ENCODE results near the gene AEBP1. TPM values are rescaled to one million over a fixed set of nuclear protein-coding genes. Genes with fewer than 3 reads are reported as not detected.

Gene AEBP1
- total RNA-seq, 2 experiments from 2014 or later, result 29.1 to 30.4 TPM

DNA sequence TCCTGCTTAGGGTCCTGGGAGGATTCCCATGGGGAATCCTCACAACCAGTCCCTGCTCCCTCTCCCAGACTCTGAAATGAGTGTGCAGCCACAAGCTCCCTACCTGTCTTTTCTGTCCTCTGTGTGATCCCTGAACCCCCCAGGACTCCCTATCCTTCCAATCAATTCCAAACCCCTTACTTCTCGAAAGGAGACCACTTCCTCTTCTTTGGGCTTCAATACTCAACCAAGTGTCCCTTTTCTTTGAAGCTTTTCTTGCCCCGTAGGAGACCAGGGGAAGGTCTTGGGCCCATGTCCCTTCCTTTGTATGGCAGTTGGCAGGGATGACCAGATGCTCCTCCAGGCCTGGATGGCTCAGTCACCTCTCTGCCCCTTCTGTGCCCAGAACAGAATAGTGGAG lies 1.7 kb downstream of the AEBP1 start:
- peaks cover 2% of the 10 kb centered on the region for H3K27me3 Mint-ChIP-seq
- POLR2A ChIA-PET, result interaction anchor here (0.9 to 3.5 kb wide), 11 partner anchors 8 to 62 kb away, joined by 3 to 17 read pairs (median 3); partner anchors contain the start of gene DBNL
- TF ChIP-seq, protein P1, sequence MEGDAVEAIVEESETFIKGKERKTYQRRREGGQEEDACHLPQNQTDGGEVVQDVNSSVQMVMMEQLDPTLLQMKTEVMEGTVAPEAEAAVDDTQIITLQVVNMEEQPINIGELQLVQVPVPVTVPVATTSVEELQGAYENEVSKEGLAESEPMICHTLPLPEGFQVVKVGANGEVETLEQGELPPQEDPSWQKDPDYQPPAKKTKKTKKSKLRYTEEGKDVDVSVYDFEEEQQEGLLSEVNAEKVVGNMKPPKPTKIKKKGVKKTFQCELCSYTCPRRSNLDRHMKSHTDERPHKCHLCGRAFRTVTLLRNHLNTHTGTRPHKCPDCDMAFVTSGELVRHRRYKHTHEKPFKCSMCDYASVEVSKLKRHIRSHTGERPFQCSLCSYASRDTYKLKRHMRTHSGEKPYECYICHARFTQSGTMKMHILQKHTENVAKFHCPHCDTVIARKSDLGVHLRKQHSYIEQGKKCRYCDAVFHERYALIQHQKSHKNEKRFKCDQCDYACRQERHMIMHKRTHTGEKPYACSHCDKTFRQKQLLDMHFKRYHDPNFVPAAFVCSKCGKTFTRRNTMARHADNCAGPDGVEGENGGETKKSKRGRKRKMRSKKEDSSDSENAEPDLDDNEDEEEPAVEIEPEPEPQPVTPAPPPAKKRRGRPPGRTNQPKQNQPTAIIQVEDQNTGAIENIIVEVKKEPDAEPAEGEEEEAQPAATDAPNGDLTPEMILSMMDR (IDR thresholded peaks at IDR 0.05), result no peak
- H3K4me3 Mint-ChIP-seq, result peak overlapping the region; percentile 81
- peaks cover 16% of the 10 kb centered on the region for H3K4me1 Mint-ChIP-seq (ENCODE audit: low read depth)
- no peak for DNase-seq
- H3K9me3 Mint-ChIP-seq, result no peaks in the 10 kb centered on the region
- peaks cover 4% of the 10 kb centered on the region for H3K36me3 Mint-ChIP-seq (ENCODE audit: low read depth)
- ATAC-seq, result no peak
- no peak overlapping the region for H3K27ac Mint-ChIP-seq
- intact Hi-C loops (cut with micrococcal nuclease), result no loop called here
- CTCF ChIA-PET, result interaction anchor here (1.7 kb wide), 1 partner anchor 17 kb away, joined by 5 read pairs; the partner anchor contains the start of gene POLD2

DNA sequence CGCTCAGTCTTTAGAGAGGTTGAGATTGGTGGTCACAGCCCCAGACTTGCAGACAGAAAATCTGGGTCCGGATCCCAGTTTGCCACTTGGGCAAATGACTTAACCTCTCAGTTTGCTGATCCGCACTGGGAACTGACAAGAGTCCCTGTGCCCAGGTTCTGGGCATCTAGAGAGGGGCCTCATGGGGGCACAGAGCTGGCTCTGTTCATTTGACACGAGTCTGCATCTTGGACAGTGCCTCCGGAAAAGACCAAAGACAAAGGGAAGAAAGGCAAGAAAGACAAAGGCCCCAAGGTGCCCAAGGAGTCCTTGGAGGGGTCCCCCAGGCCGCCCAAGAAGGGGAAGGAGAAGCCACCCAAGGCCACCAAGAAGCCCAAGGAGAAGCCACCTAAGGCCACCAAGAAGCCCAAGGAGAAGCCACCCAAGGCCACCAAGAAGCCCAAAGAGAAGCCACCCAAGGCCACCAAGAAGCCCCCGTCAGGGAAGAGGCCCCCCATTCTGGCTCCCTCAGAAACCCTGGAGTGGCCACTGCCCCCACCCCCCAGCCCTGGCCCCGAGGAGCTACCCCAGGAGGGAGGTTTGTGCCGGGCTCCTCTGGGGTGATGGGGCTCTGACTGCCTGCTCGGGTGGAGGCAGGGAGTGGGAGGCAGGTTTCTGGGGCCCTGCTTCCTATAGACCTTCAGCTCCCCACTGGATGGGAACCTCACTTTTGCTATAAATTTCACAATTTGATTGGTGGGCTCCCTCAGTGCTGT lies 2.3 kb downstream of the AEBP1 start:
- CTCF ChIA-PET, result interaction anchor here (1.7 kb wide), 1 partner anchor 16 kb away, joined by 5 read pairs; the partner anchor contains the start of gene POLD2
- POLR2A ChIA-PET, result interaction anchor here (1.0 to 3.5 kb wide), 6 partner anchors 8 to 30 kb away, joined by 3 to 17 read pairs (median 6); no protein-coding TSS in a partner anchor
- intact Hi-C loops (cut with micrococcal nuclease), result no loop called here

DNA sequence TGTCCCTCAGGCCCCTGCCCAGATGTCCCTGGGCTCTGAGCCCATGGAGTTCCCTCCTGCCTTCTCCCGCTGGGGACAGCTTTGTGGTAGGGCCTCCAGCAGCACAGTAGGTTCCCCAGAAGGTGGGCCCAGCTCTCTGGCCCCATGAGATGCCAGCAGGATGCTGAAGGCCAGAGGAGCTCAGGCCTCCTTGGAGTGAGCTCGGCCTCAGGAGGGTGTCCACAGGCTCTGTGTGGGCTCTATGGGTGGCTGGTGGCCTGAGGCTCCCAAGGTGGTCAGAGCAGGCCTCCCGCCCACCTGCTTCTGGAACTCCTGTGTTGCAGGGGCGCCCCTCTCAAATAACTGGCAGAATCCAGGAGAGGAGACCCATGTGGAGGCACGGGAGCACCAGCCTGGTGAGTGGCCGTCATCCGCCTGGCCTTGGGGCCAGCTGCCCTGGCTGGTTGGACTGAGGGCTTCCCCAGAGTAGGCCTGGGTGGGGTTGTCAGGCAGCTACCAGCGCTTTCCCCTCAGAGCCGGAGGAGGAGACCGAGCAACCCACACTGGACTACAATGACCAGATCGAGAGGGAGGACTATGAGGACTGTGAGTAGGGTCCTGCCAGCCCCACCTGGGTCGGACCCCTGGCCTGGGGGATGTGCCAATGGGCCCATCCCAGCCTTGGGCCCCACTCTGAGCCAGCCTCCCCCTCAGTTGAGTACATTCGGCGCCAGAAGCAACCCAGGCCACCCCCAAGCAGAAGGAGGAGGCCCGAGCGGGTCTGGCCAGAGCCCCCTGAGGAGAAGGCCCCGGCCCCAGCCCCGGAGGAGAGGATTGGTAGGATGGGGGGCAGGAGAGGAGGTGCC lies 3.2 kb downstream of the AEBP1 start:
- no peaks in the 10 kb centered on the region for H3K9me3 Mint-ChIP-seq
- TF ChIP-seq, protein P1 (IDR thresholded peaks at IDR 0.05), result no peak
- CTCF ChIA-PET, result no interaction called here

More for the DNA sequence above, 2.3 kb downstream of the AEBP1 start:
- ATAC-seq, result no peak
- H3K27me3 Mint-ChIP-seq, result peaks cover 2% of the 10 kb centered on the region
- peaks cover 4% of the 10 kb centered on the region for H3K36me3 Mint-ChIP-seq (ENCODE audit: low read depth)
- TF ChIP-seq, protein P1 (IDR thresholded peaks at IDR 0.05), result no peak
- no peaks in the 10 kb centered on the region for H3K9me3 Mint-ChIP-seq
- DNase-seq, result no peak
- no peak overlapping the region for H3K27ac Mint-ChIP-seq
- H3K4me3 Mint-ChIP-seq, result no peak overlapping the region
- H3K4me1 Mint-ChIP-seq (ENCODE audit: low read depth), result peaks cover 16% of the 10 kb centered on the region

DNA sequence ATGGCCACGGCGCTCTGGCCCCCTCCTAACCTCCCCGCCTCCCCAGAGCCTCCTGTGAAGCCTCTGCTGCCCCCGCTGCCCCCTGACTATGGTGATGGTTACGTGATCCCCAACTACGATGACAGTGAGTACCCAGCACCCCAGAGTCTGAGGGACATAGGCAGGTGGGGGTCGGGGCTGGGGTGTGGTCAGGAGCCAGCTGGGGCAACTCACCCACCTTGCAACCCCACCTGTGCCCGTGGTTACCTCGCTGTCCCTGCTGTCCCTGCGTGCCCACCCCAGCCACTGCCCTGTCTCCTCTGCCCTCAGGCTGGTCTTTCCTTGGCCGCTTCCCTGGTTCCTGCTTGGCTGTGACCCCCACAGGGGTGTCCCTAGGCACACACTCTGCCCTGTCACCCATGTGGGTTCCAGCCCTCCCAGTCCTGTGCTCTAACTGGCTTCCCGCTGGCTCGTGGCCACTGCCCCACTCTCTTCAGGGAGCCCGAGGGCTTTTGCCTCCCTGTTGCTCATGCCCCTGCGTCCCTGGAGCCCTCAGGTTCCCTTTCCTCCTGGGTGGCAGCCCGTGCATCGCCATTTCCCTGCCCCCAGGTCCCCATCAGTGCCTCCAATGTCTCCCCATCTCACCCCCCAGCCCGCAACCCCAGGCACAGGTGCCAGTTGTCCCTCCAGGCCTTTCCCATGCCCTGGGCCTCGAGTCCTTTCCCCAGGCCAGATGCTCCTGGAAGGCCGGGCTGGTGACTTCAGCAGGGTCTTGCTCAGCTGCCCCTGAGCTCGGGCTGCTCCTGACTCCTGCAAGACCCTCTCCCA lies 4.0 kb downstream of the AEBP1 start:
- Mint-ChIP-seq H3K27ac (no peak overlapping the region), H3K4me3 (no peak overlapping the region), H3K36me3 (ENCODE audit: low read depth) (peaks cover 16% of the 10 kb centered on the region), H3K27me3 (peaks cover 2% of the 10 kb centered on the region), H3K4me1 (ENCODE audit: low read depth) (peaks cover 16% of the 10 kb centered on the region), H3K9me3 (no peaks in the 10 kb centered on the region)
- POLR2A ChIA-PET, result interaction anchor here (1.1 to 1.4 kb wide), 2 partner anchors 10 to 14 kb away, joined by 3 to 4 read pairs; no protein-coding TSS in a partner anchor
- DNase-seq (no peak), ATAC-seq (no peak)
- TF ChIP-seq, protein P1 (IDR thresholded peaks at IDR 0.05), result no peak
- CTCF ChIA-PET, result no interaction called here
- intact Hi-C loops (cut with micrococcal nuclease), result no loop called here

More for the DNA sequence above, 3.2 kb downstream of the AEBP1 start:
- DNase-seq, result no peak
- peaks cover 2% of the 10 kb centered on the region for H3K27me3 Mint-ChIP-seq
- peaks cover 16% of the 10 kb centered on the region for H3K4me1 Mint-ChIP-seq (ENCODE audit: low read depth)
- POLR2A ChIA-PET, result interaction anchor here (1.4 to 3.5 kb wide), 4 partner anchors 7 to 27 kb away, joined by 3 to 17 read pairs (median 8); no protein-coding TSS in a partner anchor
- no peak overlapping the region for H3K27ac Mint-ChIP-seq
- intact Hi-C loops (cut with micrococcal nuclease), result no loop called here
- ATAC-seq, result no peak
- no peak overlapping the region for H3K4me3 Mint-ChIP-seq
- H3K36me3 Mint-ChIP-seq (ENCODE audit: low read depth), result peaks cover 12% of the 10 kb centered on the region
